ENCODE results near the gene CTSK. TPM values are rescaled to one million over a fixed set of nuclear protein-coding genes. Genes with fewer than 3 reads are reported as not detected.
A peak's percentile ranks its signal among the peaks of the same experiment; 100 is the strongest.
"Not testable (repeated sequence)": the region's sequence is repeated elsewhere in the genome, so short reads cannot be mapped to it uniquely, and the experiment has no call there.

CTSK gene
- total RNA-seq = 10 to 100 TPM in 5 of 9 donors, 1 to 10 TPM in 4; 5.0 to 29.4 (median 10.9) TPM
- polyA plus RNA-seq = 10 to 100 TPM in 2 of 3 donors, 1 to 10 TPM in 1; 7.9 to 27.4 (median 23.9) TPM
- long read RNA-seq, donor 1 = 0 reads
- long read RNA-seq, donor 2, partial matches to known transcripts = 0 of 1 reads
- long read RNA-seq, donor 2, other reads (novel, unspliced or antisense) = 0 of 1 reads
- long read RNA-seq, donor 3 = 0 reads
- long read RNA-seq, donor 4, partial matches to known transcripts = 0 of 2 reads
- long read RNA-seq, donor 4, other reads (novel, unspliced or antisense) = 0 of 2 reads
- long read RNA-seq, donor 5, transcript CTSK-201 (8 exons, 1,692 nt) = major isoform, 7 of 8 reads
- long read RNA-seq, donor 5, partial matches to known transcripts = 1 of 8 reads
- long read RNA-seq, donor 5, other reads (novel, unspliced or antisense) = 0 of 8 reads
- long read RNA-seq, donor 6, transcript CTSK-201 (8 exons, 1,692 nt) = major isoform, 8 of 11 reads
- long read RNA-seq, donor 6, partial matches to known transcripts = 2 of 11 reads
- long read RNA-seq, donor 6, other reads (novel, unspliced or antisense) = 1 of 11 reads
- long read RNA-seq, donor 7, partial matches to known transcripts = 5 of 5 reads
- long read RNA-seq, donor 7, other reads (novel, unspliced or antisense) = 0 of 5 reads
- long read RNA-seq, donor 8, partial matches to known transcripts = 7 of 7 reads
- long read RNA-seq, donor 8, other reads (novel, unspliced or antisense) = 0 of 7 reads
- long read RNA-seq, donor 9, partial matches to known transcripts = 5 of 9 reads
- long read RNA-seq, donor 9, other reads (novel, unspliced or antisense) = 0 of 9 reads
- long read RNA-seq, donor 10, partial matches to known transcripts = 9 of 10 reads
- long read RNA-seq, donor 10, other reads (novel, unspliced or antisense) = 0 of 10 reads

DNA sequence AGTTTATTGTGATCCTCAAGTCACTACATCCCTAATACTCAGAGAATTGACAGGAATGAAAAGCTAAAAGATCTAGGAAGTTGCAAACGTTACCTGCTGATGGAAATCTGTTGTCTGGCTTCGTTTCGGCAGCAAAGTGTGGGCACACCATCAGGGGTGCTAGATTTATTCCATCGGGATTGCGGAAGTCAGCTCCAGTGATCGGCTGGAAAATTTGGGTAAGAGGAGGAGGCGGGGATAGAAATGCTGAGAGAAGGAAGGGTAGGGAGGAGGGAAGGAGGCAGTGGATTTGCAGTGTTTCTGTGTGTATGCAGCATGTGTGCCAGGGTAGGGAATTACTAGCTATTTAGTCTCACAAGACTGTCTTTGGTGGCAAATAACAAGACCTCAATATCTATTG, at the start of gene CTSK:
TSS of gene CTSK (minus strand) at position 140 of the 400 bp plus-strand sequence. CDS start 1,455 bp downstream, outside the sequence.
- intact Hi-C loops (cut with DNase I) = no loop called here
- H3K36me3 ChIP-seq (replicated peaks in 1 of 2) = peaks cover 0 to 41% of the 10 kb centered on the region in 2 donors
- 54 to 70% (median 60%) methylated on average over 7 of the region's 7 CpGs for WGBS, 4 donors
- peaks cover 0 to 16% of the 10 kb centered on the region in 2 donors for H3K4me1 ChIP-seq (replicated peaks in 1 of 2)
- H3K27me3 ChIP-seq = no peaks in the 10 kb centered on the region
- H3K27ac ChIP-seq = no peak within 1 kb of the TSS
- peak within 1 kb of the TSS in 1 of 4 donors; percentile 8 for H3K4me3 ChIP-seq
- no peak for DNase-seq
- TF ChIP-seq POLR2A (IDR thresholded peaks at IDR 0.05) = no peak
- TF ChIP-seq, protein P1, sequence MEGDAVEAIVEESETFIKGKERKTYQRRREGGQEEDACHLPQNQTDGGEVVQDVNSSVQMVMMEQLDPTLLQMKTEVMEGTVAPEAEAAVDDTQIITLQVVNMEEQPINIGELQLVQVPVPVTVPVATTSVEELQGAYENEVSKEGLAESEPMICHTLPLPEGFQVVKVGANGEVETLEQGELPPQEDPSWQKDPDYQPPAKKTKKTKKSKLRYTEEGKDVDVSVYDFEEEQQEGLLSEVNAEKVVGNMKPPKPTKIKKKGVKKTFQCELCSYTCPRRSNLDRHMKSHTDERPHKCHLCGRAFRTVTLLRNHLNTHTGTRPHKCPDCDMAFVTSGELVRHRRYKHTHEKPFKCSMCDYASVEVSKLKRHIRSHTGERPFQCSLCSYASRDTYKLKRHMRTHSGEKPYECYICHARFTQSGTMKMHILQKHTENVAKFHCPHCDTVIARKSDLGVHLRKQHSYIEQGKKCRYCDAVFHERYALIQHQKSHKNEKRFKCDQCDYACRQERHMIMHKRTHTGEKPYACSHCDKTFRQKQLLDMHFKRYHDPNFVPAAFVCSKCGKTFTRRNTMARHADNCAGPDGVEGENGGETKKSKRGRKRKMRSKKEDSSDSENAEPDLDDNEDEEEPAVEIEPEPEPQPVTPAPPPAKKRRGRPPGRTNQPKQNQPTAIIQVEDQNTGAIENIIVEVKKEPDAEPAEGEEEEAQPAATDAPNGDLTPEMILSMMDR (IDR thresholded peaks at IDR 0.05) = no peak
- H3K9me3 ChIP-seq (replicated peaks in 1 of 3) = no peaks in the 10 kb centered on the region

DNA sequence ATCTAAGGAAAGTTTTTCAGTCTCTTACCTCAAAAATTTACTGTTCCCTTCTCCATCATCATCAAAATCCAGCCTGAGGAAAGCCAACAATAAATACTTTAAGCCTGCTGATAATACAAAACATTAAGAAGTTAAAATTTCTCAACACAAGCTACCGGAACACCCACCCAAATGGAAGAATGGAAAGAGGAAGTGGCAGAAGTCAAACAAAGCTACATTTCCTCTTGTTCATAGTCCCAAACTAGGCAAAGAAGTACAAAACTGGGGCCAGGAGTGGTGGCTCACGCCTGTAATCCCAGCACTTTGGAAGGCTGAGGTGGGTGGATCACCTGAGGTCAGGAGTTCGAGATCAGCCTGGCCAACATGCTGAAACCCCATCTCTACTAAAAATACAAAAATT, 44.7 kb upstream of the CTSK start:
- H3K9me3 ChIP-seq (replicated peaks in 1 of 3); H3K27me3 ChIP-seq; DNase-seq; H3K4me3 ChIP-seq; intact Hi-C loops (cut with DNase I): not testable (repeated sequence)
- peaks cover 0 to 12% of the 10 kb centered on the region in 2 donors for H3K4me1 ChIP-seq (replicated peaks in 1 of 2)
- H3K36me3 ChIP-seq (replicated peaks in 1 of 2) = peaks cover 0 to 44% of the 10 kb centered on the region in 2 donors
- peak overlapping the region in 2 of 5 donors; percentile 29 to 31 for H3K27ac ChIP-seq
- 78 to 88% (median 81%) methylated on average over 3 of the region's 3 CpGs for WGBS, 4 donors

DNA sequence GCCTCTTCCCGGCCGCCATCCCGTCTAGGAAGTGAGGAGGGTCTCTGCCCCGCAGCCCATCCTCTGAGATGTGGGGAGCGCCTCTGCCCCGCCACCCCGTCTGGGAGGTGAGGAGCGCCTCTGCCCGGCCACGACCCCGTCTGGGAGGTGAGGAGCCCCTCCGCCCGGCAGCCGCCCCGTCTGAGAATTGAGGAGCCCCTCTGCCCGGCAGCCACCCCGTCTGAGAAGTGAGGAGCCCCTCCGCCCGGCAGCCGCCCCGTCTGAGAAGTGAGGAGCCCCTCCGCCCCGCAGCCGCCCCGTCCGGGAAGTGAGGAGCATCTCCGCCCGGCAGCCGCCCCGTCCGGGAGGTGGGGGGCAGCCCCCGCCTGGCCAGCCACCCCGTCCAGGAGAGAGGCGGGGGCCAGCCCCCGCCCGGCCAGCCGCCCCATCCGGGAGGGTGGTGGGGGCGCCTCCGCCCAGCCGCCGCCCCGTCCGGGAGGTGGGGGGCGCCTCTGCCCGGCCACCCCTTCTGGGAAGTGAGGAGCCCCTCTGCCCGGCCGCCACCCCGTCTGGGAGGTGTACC, 42.8 kb upstream of the CTSK start:
- H3K4me1 ChIP-seq (replicated peaks in 1 of 2); H3K9me3 ChIP-seq (replicated peaks in 1 of 3); H3K27me3 ChIP-seq; intact Hi-C loops (cut with DNase I); H3K27ac ChIP-seq; H3K4me3 ChIP-seq; DNase-seq: not testable (repeated sequence)
- H3K36me3 ChIP-seq (replicated peaks in 1 of 2) = peaks cover 0 to 27% of the 10 kb centered on the region in 2 donors
- 93 to 98% (median 97%) methylated on average over 3 to 47 of the region's 49 CpGs for WGBS, 4 donors

DNA sequence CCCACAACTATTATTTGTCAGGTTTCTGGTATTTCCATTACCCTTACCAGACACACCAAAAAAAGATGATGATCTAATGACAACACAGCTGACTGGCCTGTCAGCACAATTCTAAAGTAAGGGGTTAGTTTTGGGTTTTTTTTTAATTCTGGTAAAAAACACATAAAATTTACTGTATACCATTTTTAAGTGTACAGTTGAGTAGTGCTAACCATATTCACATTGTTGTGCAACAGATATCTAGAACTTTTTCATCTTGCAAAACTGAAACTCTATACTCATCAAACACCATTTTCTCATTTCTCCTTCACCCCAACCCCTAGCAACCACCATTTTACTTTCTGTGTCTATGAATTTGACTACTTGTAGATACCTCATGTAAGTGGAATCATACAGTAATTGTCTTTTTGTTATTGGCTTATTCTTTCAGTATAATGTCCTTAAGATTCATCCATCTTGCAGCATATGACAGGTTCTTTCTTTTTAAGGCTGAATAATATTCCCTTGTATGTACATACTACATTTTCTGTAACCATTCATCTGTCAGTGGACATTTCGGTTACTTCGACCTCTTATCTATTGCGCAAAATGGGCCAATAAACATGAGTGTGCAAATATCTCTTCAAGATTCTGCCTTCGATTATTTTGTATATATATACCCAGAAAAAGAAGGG, 38.5 kb upstream of the CTSK start:
- 95 to 97% (median 96%) methylated on average over 4 of the region's 4 CpGs for WGBS, 4 donors
- intact Hi-C loops (cut with DNase I) = no loop called here
- no peak overlapping the region for H3K27ac ChIP-seq
- TF ChIP-seq POLR2A (IDR thresholded peaks at IDR 0.05) = no peak
- TF ChIP-seq, protein P1 (IDR thresholded peaks at IDR 0.05) = no peak
- H3K27me3 ChIP-seq = no peaks in the 10 kb centered on the region
- peaks cover 0 to 17% of the 10 kb centered on the region in 2 donors for H3K4me1 ChIP-seq (replicated peaks in 1 of 2)
- peaks cover 0 to 6% of the 10 kb centered on the region in 2 donors for H3K36me3 ChIP-seq (replicated peaks in 1 of 2)
- DNase-seq = no peak
- H3K9me3 ChIP-seq (replicated peaks in 1 of 3) = no peaks in the 10 kb centered on the region
- H3K4me3 ChIP-seq = no peak overlapping the region

All from adrenal gland (tissue), 19 donors.